GM19193 (cell line): ENCODE results near the gene PBX4.

Source experiments
- POLR2A ChIP-seq: IDR thresholded peaks from 4 replicates; pipeline ENCODE4 v1.6.1; 2011; ENCODE audit not compliant: insufficient read depth, insufficient read length; ENCODE audit errors: extremely low read depth

Gene PBX4, protein sequence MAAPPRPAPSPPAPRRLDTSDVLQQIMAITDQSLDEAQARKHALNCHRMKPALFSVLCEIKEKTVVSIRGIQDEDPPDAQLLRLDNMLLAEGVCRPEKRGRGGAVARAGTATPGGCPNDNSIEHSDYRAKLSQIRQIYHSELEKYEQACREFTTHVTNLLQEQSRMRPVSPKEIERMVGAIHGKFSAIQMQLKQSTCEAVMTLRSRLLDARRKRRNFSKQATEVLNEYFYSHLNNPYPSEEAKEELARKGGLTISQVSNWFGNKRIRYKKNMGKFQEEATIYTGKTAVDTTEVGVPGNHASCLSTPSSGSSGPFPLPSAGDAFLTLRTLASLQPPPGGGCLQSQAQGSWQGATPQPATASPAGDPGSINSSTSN

DNA sequence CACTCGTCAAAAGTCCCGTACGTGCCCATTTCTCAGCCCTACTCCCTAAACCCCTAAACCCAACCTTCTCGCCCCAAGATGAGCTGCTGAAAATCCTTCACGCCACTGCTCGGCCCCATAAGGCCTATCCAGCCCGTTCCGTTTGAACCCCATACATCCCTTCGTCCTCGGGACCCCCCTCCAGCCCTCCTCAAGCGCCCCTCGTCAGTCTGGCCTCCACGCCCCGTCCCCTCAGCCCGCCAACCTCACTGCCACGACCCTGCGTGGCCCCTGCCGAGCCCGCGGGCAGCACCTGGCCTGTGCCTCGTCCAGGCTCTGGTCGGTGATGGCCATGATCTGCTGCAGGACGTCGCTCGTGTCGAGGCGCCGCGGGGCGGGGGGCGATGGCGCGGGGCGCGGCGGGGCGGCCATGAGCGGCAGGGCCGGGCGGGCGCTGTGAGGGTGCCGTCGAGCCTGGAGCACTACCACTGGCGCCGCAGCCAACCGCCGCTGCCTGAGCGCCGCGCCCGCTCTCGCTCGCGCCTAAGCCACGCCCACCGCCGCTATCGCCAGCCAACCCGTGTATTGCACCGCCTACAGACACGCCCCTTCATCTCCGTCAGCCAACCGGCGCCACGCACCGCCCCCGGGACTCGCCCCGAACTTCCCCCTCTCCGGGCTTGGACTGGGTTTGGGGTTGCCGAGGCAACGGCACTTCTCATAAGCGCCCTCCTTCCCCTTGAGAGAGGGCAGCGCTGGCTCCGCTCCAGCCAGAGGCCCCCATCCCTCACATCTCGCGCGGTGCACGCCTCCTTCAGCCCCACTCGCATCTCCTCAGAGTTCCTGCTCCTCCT lies at the start of gene PBX4:
PBX4 (minus strand) TSS at position 469 of the 833 bp plus-strand sequence; CDS start at position 411, 58 bp downstream.
- TF ChIP-seq POLR2A = no peak

- peak; percentile 86 for TF ChIP-seq POLR2A
These were observed 45.0 kb upstream of the PBX4 start, which contains the start of gene ATP13A1 for GRCh38 chr19:19663256-19664120. TSS of gene ATP13A1 (minus strand) at chr19:19663676. CDS start at chr19:19663666, 10 bp downstream.

GRCh38 chr19:19662871-19663255 lies 44.4 kb upstream of the PBX4 start:
- no peak for TF ChIP-seq POLR2A

GRCh38 chr19:19662344-19662743 lies 43.9 kb upstream of the PBX4 start:
- TF ChIP-seq POLR2A = no peak

- peak; percentile 52 for TF ChIP-seq POLR2A
These were observed 43.3 kb upstream of the PBX4 start for GRCh38 chr19:19661675-19662251.

- no peak for TF ChIP-seq POLR2A
These were observed 42.7 kb upstream of the PBX4 start for GRCh38 chr19:19661141-19661674.

GRCh38 chr19:19659646-19660245 lies 41.3 kb upstream of the PBX4 start:
- no peak for TF ChIP-seq POLR2A

GRCh38 chr19:19657397-19657783 lies 38.9 kb upstream of the PBX4 start:
- no peak for TF ChIP-seq POLR2A

GRCh38 chr19:19656451-19657396 lies 38.2 kb upstream of the PBX4 start:
- peak; percentile 15 for TF ChIP-seq POLR2A

GRCh38 chr19:19655641-19656343 lies 37.3 kb upstream of the PBX4 start:
- no peak for TF ChIP-seq POLR2A

GRCh38 chr19:19655051-19655594 lies 36.6 kb upstream of the PBX4 start:
- TF ChIP-seq POLR2A = no peak

- TF ChIP-seq POLR2A = no peak
These were observed 36.0 kb upstream of the PBX4 start for GRCh38 chr19:19654441-19654840.
